Endothelial cell (in vitro differentiated cells): ENCODE results near the gene APOM. TPM values are rescaled to one million over a fixed set of nuclear protein-coding genes. Genes with fewer than 3 reads are reported as not detected.

Source experiments
- DNase-seq: peaks from one replicate; pipeline ENCODE4 v3.0.0; 2021; ENCODE audit warnings: low spot score
- H3K27ac Mint-ChIP-seq: one replicate; pipeline ENCODE4 v1.8.0; 2021; ENCODE audit warnings: mixed read lengths, inconsistent platforms; ENCODE audit not compliant: unreplicated experiment
- H3K27me3 Mint-ChIP-seq: one replicate; pipeline ENCODE4 v1.8.0; 2021; ENCODE audit warnings: mild to moderate bottlenecking, moderate library complexity, mixed read lengths, inconsistent platforms; ENCODE audit not compliant: unreplicated experiment
- H3K36me3 Mint-ChIP-seq: one replicate; pipeline ENCODE4 v1.8.0; 2021; ENCODE audit warnings: mild to moderate bottlenecking, low read depth, mixed read lengths, inconsistent platforms; ENCODE audit not compliant: unreplicated experiment
- H3K4me1 Mint-ChIP-seq: one replicate; pipeline ENCODE4 v1.8.0; 2021; ENCODE audit warnings: mild to moderate bottlenecking, mixed read lengths, inconsistent platforms; ENCODE audit not compliant: unreplicated experiment
- H3K4me3 Mint-ChIP-seq: one replicate; pipeline ENCODE4 v1.8.0; 2021; ENCODE audit warnings: mild to moderate bottlenecking, mixed read lengths, inconsistent platforms; ENCODE audit not compliant: unreplicated experiment
- H3K9me3 Mint-ChIP-seq: one replicate; pipeline ENCODE4 v1.8.0; 2021; ENCODE audit warnings: mixed read lengths, inconsistent platforms; ENCODE audit not compliant: unreplicated experiment
- CTCF ChIP-seq: fragments of 200-600 bp; sonication (generic); IDR thresholded peaks from one replicate; pipeline ENCODE4 v1.5.0; 2021; ENCODE audit warnings: antibody characterized with exemption; ENCODE audit not compliant: unreplicated experiment
- total RNA-seq: library from RNA; stranded (reverse); fragmentation: NEBNext Ultra II Directional; extraction: Animal tissue kit (Norgen Biotek cat#: 25700); gene quantifications from one replicate; pipeline ENCODE4 v1.2.1, GENCODE V29; 2021; ENCODE audit not compliant: unreplicated experiment

The APOM gene
- total RNA-seq, 1 donor from 2014 or later: 0.92 TPM

- Mint-ChIP-seq H3K4me3 (peak overlapping the region; percentile 84), H3K9me3 (no peaks in the 10 kb centered on the region), H3K36me3 (peaks cover 17% of the 10 kb centered on the region), H3K27ac (peak overlapping the region; percentile 88), H3K27me3 (peaks cover 13% of the 10 kb centered on the region), H3K4me1 (peaks cover 24% of the 10 kb centered on the region)
- no peak for TF ChIP-seq CTCF
- DNase-seq: peak; percentile 45
These were observed 25.5 kb downstream of the APOM start for GRCh38 chr6:31681135-31681671.

- TF ChIP-seq CTCF: no peak
These were observed 27.9 kb downstream of the APOM start for GRCh38 chr6:31683591-31683990.

GRCh38 chr6:31686483-31686882, 30.8 kb downstream of the APOM start:
- peaks cover 16% of the 10 kb centered on the region for H3K36me3 Mint-ChIP-seq
- DNase-seq: no peak

More at GRCh38 chr6:31683591-31683990, 27.9 kb downstream of the APOM start:
- H3K27me3 Mint-ChIP-seq: peaks cover 11% of the 10 kb centered on the region
- peak overlapping the region; percentile 86 for H3K4me3 Mint-ChIP-seq
- H3K9me3 Mint-ChIP-seq: no peaks in the 10 kb centered on the region
- DNase-seq: no peak
- no peak overlapping the region for H3K27ac Mint-ChIP-seq
- peaks cover 10% of the 10 kb centered on the region for H3K36me3 Mint-ChIP-seq
- peaks cover 20% of the 10 kb centered on the region for H3K4me1 Mint-ChIP-seq

GRCh38 chr6:31687321-31687720, 31.6 kb downstream of the APOM start:
- DNase-seq: no peak
- Mint-ChIP-seq H3K27ac (no peak overlapping the region), H3K4me1 (peaks cover 19% of the 10 kb centered on the region), H3K9me3 (no peaks in the 10 kb centered on the region), H3K36me3 (peaks cover 16% of the 10 kb centered on the region), H3K4me3 (no peak overlapping the region), H3K27me3 (peaks cover 4% of the 10 kb centered on the region)
- TF ChIP-seq CTCF: no peak

More at GRCh38 chr6:31686483-31686882, 30.8 kb downstream of the APOM start:
- peak overlapping the region; percentile 38 for H3K4me3 Mint-ChIP-seq
- no peak overlapping the region for H3K27ac Mint-ChIP-seq
- H3K4me1 Mint-ChIP-seq: peaks cover 22% of the 10 kb centered on the region
- H3K27me3 Mint-ChIP-seq: peaks cover 4% of the 10 kb centered on the region
- no peaks in the 10 kb centered on the region for H3K9me3 Mint-ChIP-seq
- TF ChIP-seq CTCF: no peak

- peaks cover 18% of the 10 kb centered on the region for H3K4me1 Mint-ChIP-seq
- peaks cover 4% of the 10 kb centered on the region for H3K27me3 Mint-ChIP-seq
- no peak for TF ChIP-seq CTCF
These were observed 32.4 kb downstream of the APOM start for GRCh38 chr6:31687860-31688693.

More at GRCh38 chr6:31687860-31688693, 32.4 kb downstream of the APOM start:
- Mint-ChIP-seq H3K27ac (no peak overlapping the region), H3K4me3 (no peak overlapping the region), H3K9me3 (no peaks in the 10 kb centered on the region), H3K36me3 (peaks cover 19% of the 10 kb centered on the region)
- DNase-seq: no peak
